MM.1S (cell line): ENCODE data around the gene ZNG1A.
A peak's percentile ranks its signal among the peaks of the same experiment; 100 is the strongest.
"Not testable (repeated sequence)": the region's sequence is repeated elsewhere in the genome, so short reads cannot be mapped to it uniquely, and the experiment has no call there.

Source experiments
- DNase-seq: peaks from one replicate; pipeline ENCODE4 v3.0.0-alpha.2; 2015
- H2AFZ ChIP-seq: fragments of 300-600 bp; sonication (generic); 2 replicates; pipeline ENCODE4 v1.6.0; 2016; ENCODE audit warnings: antibody characterized with exemption, low read length
- H3F3A ChIP-seq: fragments of 300-600 bp; sonication (generic); 2 replicates; pipeline ENCODE4 v1.6.1; 2016; ENCODE audit warnings: mild to moderate bottlenecking, antibody characterized with exemption, low read length, moderate library complexity, mixed read lengths; ENCODE audit not compliant: insufficient read depth
- H3K27ac ChIP-seq: fragments of 300-600 bp; sonication (generic); 2 replicates; pipeline ENCODE4 v1.5.1; 2016; ENCODE audit warnings: mild to moderate bottlenecking, low read length
- H3K27me3 ChIP-seq: fragments of 300-600 bp; sonication (generic); replicated peaks from 2 replicates; pipeline ENCODE4 v1.6.0; 2016; ENCODE audit warnings: low read length; ENCODE audit not compliant: insufficient read depth
- H3K36me3 ChIP-seq: fragments of 300-600 bp; sonication (generic); replicated peaks from 2 replicates; pipeline ENCODE4 v1.6.1; 2016; ENCODE audit warnings: mild to moderate bottlenecking, low read length, mixed read lengths; ENCODE audit not compliant: insufficient read depth
- H3K4me1 ChIP-seq: fragments of 300-600 bp; sonication (generic); 2 replicates; pipeline ENCODE4 v1.6.1; 2016; ENCODE audit warnings: low read length, mixed read lengths
- H3K4me2 ChIP-seq: fragments of 300-600 bp; sonication (generic); 2 replicates; pipeline ENCODE4 v1.6.0; 2016; ENCODE audit warnings: low read depth, low read length
- H3K4me3 ChIP-seq: fragments of 300-600 bp; sonication (generic); 2 replicates; pipeline ENCODE4 v1.5.1; 2016; ENCODE audit warnings: low read length, mixed read lengths
- H3K79me2 ChIP-seq: fragments of 300-600 bp; sonication (generic); 2 replicates; pipeline ENCODE4 v1.6.1; 2016; ENCODE audit warnings: mixed run types, low read length, mixed read lengths
- H3K9ac ChIP-seq: fragments of 300-600 bp; sonication (generic); 2 replicates; pipeline ENCODE4 v1.6.1; 2016; ENCODE audit warnings: low read length, mixed read lengths
- H3K9me2 ChIP-seq: fragments of 300-600 bp; sonication (generic); replicated peaks from 2 replicates; pipeline ENCODE4 v1.6.1; 2016; ENCODE audit warnings: mild to moderate bottlenecking, low read length, mixed read lengths; ENCODE audit not compliant: insufficient read depth
- H3K9me3 ChIP-seq: fragments of 300-600 bp; sonication (generic); replicated peaks from 2 replicates; pipeline ENCODE4 v1.6.1; 2016; ENCODE audit warnings: mild to moderate bottlenecking, low read length, mixed read lengths; ENCODE audit not compliant: insufficient read depth
- H4K20me1 ChIP-seq: fragments of 300-600 bp; sonication (generic); 2 replicates; pipeline ENCODE4 v1.6.1; 2016; ENCODE audit warnings: mild to moderate bottlenecking, low read length, moderate library complexity, mixed read lengths; ENCODE audit not compliant: insufficient read depth
- CTCF ChIP-seq: fragments of 300-600 bp; sonication (generic); IDR thresholded peaks from 2 replicates; pipeline ENCODE4 v1.5.1; 2016; ENCODE audit warnings: antibody characterized with exemption, low read length, mixed read lengths
- EZH2 ChIP-seq: fragments of 300-600 bp; sonication (generic); optimal IDR thresholded peaks from 2 replicates; pipeline ENCODE3; 2017; ENCODE audit warnings: low read depth, mild to moderate bottlenecking, antibody characterized with exemption, low read length, mixed read lengths
- EZH2phosphoT487 ChIP-seq: fragments of 300-600 bp; sonication (generic); IDR thresholded peaks from 2 replicates; pipeline ENCODE4 v1.6.1; 2018; ENCODE audit warnings: antibody characterized with exemption, low read length

The ZNG1A gene

GRCh38 chr9:178970-179383 lies at the start of gene ZNG1A:
TSS of gene ZNG1A (minus strand) at chr9:179056. CDS start at chr9:178969, 87 bp downstream.
- H4K20me1 ChIP-seq, H3K36me3 ChIP-seq, H3K9me3 ChIP-seq, H3K27ac ChIP-seq, H3K79me2 ChIP-seq, H3K9me2 ChIP-seq, H3K4me2 ChIP-seq, H3K27me3 ChIP-seq, H3K4me1 ChIP-seq, H2AFZ ChIP-seq, H3F3A ChIP-seq, H3K9ac ChIP-seq: not testable (repeated sequence)
- peak within 1 kb of the TSS; percentile 34; the same call in 1 of the 2 replicates for H3K4me3 ChIP-seq
- DNase-seq: peak; percentile 89
- peak; percentile 9; the same call in 1 of the 2 replicates for TF ChIP-seq CTCF

DNA sequence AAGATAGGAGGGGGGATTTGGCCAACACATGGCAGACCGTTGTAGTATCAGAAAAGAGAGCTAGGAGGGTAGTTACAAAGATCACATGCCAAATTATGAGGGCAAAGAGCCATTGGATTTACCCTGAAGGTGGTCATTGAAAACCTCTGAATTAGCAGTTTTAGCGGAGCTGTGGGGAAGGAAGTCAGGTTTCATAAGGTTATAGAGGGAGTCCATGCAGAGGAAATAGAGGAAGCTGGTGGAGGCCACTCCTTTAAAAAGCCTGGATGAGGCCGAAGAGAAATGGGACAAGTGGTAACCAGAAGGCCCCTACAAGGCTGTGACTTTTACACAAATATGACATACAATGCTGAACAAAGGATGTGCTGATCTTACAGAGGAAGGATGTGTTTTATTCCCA lies 49.0 kb upstream of the ZNG1A start:
- Histone ChIP-seq H3K9me3 (no peaks in the 10 kb centered on the region), H3F3A (no peaks in the 10 kb centered on the region), H2AFZ (no peak overlapping the region), H3K79me2 (no peaks in the 10 kb centered on the region), H3K27ac (no peak overlapping the region), H3K9me2 (no peaks in the 10 kb centered on the region), H3K9ac (no peak overlapping the region), H3K4me3 (no peak overlapping the region), H3K4me2 (no peak overlapping the region), H3K27me3 (no peaks in the 10 kb centered on the region), H4K20me1 (no peaks in the 10 kb centered on the region), H3K4me1 (no peaks in the 10 kb centered on the region), H3K36me3 (no peaks in the 10 kb centered on the region)
- DNase-seq: no peak
- TF ChIP-seq CTCF: no peak
- TF ChIP-seq EZH2phosphoT487: no peak
- TF ChIP-seq EZH2: no peak

DNA sequence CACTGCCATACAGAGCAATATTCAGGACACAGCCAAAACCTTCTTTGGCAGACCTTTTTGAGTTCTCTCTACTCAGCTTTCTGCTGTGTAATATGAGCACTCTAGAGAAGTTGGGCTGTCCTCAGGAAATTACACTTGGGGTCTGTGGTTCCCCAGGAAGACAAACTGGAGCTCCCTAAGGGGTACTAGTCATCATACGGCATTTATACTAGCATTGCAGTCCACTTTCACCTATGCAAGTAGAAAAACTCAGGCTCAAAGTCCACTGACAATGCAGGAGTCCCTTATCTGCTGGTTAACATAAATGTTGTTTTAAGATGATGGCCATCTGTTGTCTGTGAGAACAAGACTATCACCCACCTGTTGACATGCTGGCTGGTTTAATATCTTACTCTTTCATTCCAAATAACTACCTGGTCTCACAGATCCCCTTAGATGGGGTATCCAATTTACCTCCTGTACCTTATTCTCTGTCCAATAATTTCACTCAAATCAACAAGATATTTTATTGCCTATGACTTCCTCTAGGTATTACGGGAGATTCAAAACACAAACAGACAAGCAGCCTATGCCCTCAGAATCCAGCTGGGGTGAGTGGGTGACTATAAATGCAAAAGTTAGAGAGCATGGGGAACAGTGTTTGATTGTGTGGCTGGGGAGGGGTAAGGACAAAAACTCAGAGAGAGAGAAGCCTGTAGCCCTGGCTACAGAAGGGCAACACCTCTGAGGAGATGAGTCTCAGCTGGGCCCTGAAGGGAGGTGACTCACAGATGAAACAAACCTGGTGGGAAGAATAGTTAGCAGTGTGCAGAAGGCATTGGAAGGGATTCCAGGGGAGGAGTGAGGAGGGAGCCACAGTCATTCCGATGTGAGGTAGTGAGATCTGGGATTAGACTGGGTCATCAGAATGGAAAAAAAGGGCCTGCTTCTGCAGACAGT lies 46.0 kb upstream of the ZNG1A start:
- no peaks in the 10 kb centered on the region for H3K9me3 ChIP-seq
- H3K36me3 ChIP-seq: no peaks in the 10 kb centered on the region
- H3K4me3 ChIP-seq: no peak overlapping the region
- no peaks in the 10 kb centered on the region for H4K20me1 ChIP-seq
- no peaks in the 10 kb centered on the region for H3F3A ChIP-seq
- H3K27me3 ChIP-seq: no peaks in the 10 kb centered on the region
- no peak overlapping the region for H3K4me2 ChIP-seq
- TF ChIP-seq CTCF (no peak), EZH2phosphoT487 (no peak), EZH2 (no peak)
- no peak overlapping the region for H2AFZ ChIP-seq
- H3K27ac ChIP-seq: no peak overlapping the region
- DNase-seq: no peak
- no peaks in the 10 kb centered on the region for H3K9me2 ChIP-seq
- no peaks in the 10 kb centered on the region for H3K4me1 ChIP-seq
- H3K79me2 ChIP-seq: no peaks in the 10 kb centered on the region
- H3K9ac ChIP-seq: no peak overlapping the region
